Body of pancreas (tissue), 4 donors: ENCODE results near the gene COLEC12. TPM values are rescaled to one million over a fixed set of nuclear protein-coding genes. Genes with fewer than 3 reads are reported as not detected.

Experiments
- ATAC-seq: fragments of 150-250 bp; one replicate; pipeline ENCODE4 v1.9.1; 2016
- DNase-seq, 4 donors: peaks; one replicate each; pipeline ENCODE4 v3.0.0-alpha.2; 2019
- H3K27ac ChIP-seq, 4 donors: fragments of 200-600 bp; sonication (generic); 1 replicate in 3 of 4; 2 replicates in 1 of 4; pipeline versions ENCODE4 v1.5.1 to v1.6.1; 2016 to 2019; ENCODE audit warnings: mild to moderate bottlenecking in 1 of 4, mixed read lengths in 1 of 4, moderate library complexity in 1 of 4
- H3K27me3 ChIP-seq, 2 donors: fragments of 200-600 bp; sonication (generic); one replicate each; pipeline ENCODE4 v1.6.0; 2016; ENCODE audit warnings: mild to moderate bottlenecking in 1 of 2
- H3K36me3 ChIP-seq, 2 donors: fragments of 200-600 bp; sonication (generic); replicated peaks in 1 of 2; 2 replicates each; pipeline ENCODE4 v1.5.1; 2016; ENCODE audit warnings: low read depth in 2 of 2; ENCODE audit not compliant: insufficient read depth in 1 of 2
- H3K4me1 ChIP-seq: fragments of 200-600 bp; sonication (generic); one replicate; pipeline ENCODE4 v1.6.0; 2016
- H3K4me3 ChIP-seq, 2 donors: fragments of 200-600 bp; sonication (generic); 1 replicate in 1 of 2; 2 replicates in 1 of 2; pipeline ENCODE4 v1.5.1; 2016 to 2019
- H3K9me3 ChIP-seq, 3 donors: fragments of 200-600 bp; sonication (generic); 1 replicate in 2 of 3; 2 replicates in 1 of 3; pipeline ENCODE4 v1.5.1; 2016
- POLR2A ChIP-seq, 3 donors: fragments of 450-650 bp; IDR thresholded peaks; one replicate each; pipeline ENCODE4 v1.6.1; 2016; ENCODE audit warnings: antibody characterized with exemption in 3 of 3, mild to moderate bottlenecking in 2 of 3
- WGBS, 2 donors: methylation state at CpG; one replicate each; pipeline ENCODE4 v1.1.5; 2017; 5-methylcytosine and 5-hydroxymethylcytosine counted together
- intact Hi-C: fragments of 100-400 bp; cut with DNase I; formaldehyde crosslinking; loops from one replicate; pipeline ENCODE4 v1.15.1; 2023
- total RNA-seq, 2 donors: library from RNA; depleted of rRNA; stranded (reverse); fragments of >200 nt; gene quantifications; one replicate each; pipeline ENCODE4 v1.1.0, GENCODE V29; 2016
- TF ChIP-seq, protein P1 (sequence below), 7 experiments: fragments of 450-650 bp in 4 of 7; fragments of 200-600 bp in 3 of 7; sonication (generic) in 3 of 7; IDR thresholded peaks; one replicate each; pipeline ENCODE4 v1.5.1; 2016 to 2019; ENCODE audit warnings: antibody characterized with exemption in 7 of 7

COLEC12 gene
- total RNA-seq, 2 donors from 2014 or later, result 3.6 to 4.2 TPM

DNA sequence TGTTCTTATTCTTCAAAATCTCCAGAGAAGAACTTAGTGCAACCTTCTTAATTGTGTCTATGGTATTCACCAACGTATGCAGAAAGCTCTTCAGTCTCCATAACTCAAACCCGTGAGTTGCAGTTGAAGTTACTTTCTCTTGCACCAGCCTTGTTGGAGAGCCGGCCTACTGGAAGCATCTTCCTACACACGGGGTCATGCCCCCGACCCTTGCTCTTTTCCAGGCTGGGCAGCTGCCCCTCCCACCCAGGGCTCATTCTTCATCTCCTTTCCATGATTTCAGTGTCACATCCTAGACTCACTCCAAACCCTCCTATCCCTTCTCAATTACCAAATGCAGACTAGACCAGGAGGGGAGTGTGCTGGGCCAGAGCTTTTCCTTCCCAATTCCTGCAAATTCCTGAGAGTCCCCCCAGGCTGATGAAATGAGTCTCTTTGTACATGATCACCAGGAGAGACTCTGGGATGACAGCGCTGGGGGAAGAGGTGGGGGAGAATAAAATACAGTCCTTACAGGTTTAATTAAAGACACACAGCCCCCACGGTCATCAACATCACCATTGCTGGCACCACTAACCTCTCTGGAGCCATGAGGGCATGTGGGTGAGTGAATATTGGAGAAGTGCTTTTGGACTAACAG, 75.3 kb downstream of the COLEC12 start:
- 80% methylated on average over 7 of the region's 7 CpGs for WGBS, 2 donors
- no peaks in the 10 kb centered on the region for H3K27me3 ChIP-seq
- H3K4me1 ChIP-seq, result peaks cover 26% of the 10 kb centered on the region
- DNase-seq (no peak), ATAC-seq (no peak)
- intact Hi-C loops, result no loop called here
- no peaks in the 10 kb centered on the region for H3K36me3 ChIP-seq
- H3K9me3 ChIP-seq, result no peaks in the 10 kb centered on the region
- TF ChIP-seq POLR2A (IDR thresholded peaks at IDR 0.05), result no peak
- TF ChIP-seq, protein P1, sequence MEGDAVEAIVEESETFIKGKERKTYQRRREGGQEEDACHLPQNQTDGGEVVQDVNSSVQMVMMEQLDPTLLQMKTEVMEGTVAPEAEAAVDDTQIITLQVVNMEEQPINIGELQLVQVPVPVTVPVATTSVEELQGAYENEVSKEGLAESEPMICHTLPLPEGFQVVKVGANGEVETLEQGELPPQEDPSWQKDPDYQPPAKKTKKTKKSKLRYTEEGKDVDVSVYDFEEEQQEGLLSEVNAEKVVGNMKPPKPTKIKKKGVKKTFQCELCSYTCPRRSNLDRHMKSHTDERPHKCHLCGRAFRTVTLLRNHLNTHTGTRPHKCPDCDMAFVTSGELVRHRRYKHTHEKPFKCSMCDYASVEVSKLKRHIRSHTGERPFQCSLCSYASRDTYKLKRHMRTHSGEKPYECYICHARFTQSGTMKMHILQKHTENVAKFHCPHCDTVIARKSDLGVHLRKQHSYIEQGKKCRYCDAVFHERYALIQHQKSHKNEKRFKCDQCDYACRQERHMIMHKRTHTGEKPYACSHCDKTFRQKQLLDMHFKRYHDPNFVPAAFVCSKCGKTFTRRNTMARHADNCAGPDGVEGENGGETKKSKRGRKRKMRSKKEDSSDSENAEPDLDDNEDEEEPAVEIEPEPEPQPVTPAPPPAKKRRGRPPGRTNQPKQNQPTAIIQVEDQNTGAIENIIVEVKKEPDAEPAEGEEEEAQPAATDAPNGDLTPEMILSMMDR (IDR thresholded peaks at IDR 0.05), result no peak
- H3K27ac ChIP-seq, result no peak overlapping the region
- no peak overlapping the region for H3K4me3 ChIP-seq

- no peak for ATAC-seq
- TF ChIP-seq POLR2A (IDR thresholded peaks at IDR 0.05), result no peak
- TF ChIP-seq, protein P1 (IDR thresholded peaks at IDR 0.05), result no peak
- DNase-seq, result no peak
- H3K9me3 ChIP-seq, result no peaks in the 10 kb centered on the region
- H3K4me1 ChIP-seq, result peaks cover 22% of the 10 kb centered on the region
- H3K36me3 ChIP-seq, result no peaks in the 10 kb centered on the region
- H3K27me3 ChIP-seq, result no peaks in the 10 kb centered on the region
- no peak overlapping the region for H3K4me3 ChIP-seq
- H3K27ac ChIP-seq, result no peak overlapping the region
- intact Hi-C loops, result no loop called here
- 86 to 88% methylated on average over 5 of the region's 5 CpGs for WGBS, 2 donors
Measured at GRCh38 chr18:424668-425067, 75.8 kb downstream of the COLEC12 start.

- Histone ChIP-seq H3K27me3 (no peaks in the 10 kb centered on the region), H3K4me3 (no peak overlapping the region), H3K4me1 (peaks cover 17% of the 10 kb centered on the region), H3K36me3 (no peaks in the 10 kb centered on the region), H3K27ac (no peak overlapping the region), H3K9me3 (no peaks in the 10 kb centered on the region)
- ATAC-seq (no peak), DNase-seq (no peak)
- 87 to 88% methylated on average over 7 of the region's 7 CpGs for WGBS, 2 donors
- intact Hi-C loops, result no loop called here
- TF ChIP-seq, protein P1 (IDR thresholded peaks at IDR 0.05), result no peak
- no peak for TF ChIP-seq POLR2A (IDR thresholded peaks at IDR 0.05)
Measured at GRCh38 chr18:424071-424661, 76.3 kb downstream of the COLEC12 start.

DNA sequence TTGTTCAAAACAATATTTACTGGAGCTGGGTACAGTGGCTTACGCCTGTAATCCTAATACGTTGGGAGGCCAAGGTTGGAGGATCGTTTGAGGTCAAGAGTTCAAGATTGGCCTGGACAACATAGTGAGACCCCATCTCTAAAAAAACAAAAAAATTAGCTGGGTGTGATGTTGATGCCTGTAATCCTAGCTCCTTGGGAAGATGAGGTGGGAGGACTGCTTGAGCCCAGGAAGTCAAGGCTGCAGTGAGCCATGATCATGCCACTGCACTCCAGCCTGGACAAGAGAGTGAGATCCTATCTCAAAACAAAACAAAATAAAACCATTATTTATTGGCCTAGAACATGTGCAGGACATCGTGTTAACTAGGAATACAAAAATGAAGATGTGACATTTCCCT, 77.5 kb downstream of the COLEC12 start:
- 63 to 82% methylated on average over 4 of the region's 4 CpGs for WGBS, 2 donors

More for the DNA sequence above, 77.5 kb downstream of the COLEC12 start:
- Histone ChIP-seq H3K4me1 (peaks cover 14% of the 10 kb centered on the region), H3K36me3 (no peaks in the 10 kb centered on the region), H3K9me3 (no peaks in the 10 kb centered on the region), H3K27me3 (no peaks in the 10 kb centered on the region), H3K27ac (no peak overlapping the region), H3K4me3 (no peak overlapping the region)
- intact Hi-C loops, result no loop called here
- DNase-seq, result no peak
- no peak for ATAC-seq
- no peak for TF ChIP-seq POLR2A (IDR thresholded peaks at IDR 0.05)
- TF ChIP-seq, protein P1 (IDR thresholded peaks at IDR 0.05), result no peak
